Osteoblast (primary cell): Measurements from ENCODE around the gene HERC6. TPM values are rescaled to one million over a fixed set of nuclear protein-coding genes. Genes with fewer than 3 reads are reported as not detected.

Experiments
- DNase-seq: peaks from one replicate; pipeline ENCODE4 v3.0.0; 2011; ENCODE audit warnings: low spot score, mixed read lengths; ENCODE audit not compliant: insufficient read length; ENCODE audit errors: missing footprints
- H2AFZ ChIP-seq: 2 replicates; pipeline ENCODE4 v1.6.0; 2011; ENCODE audit warnings: mild to moderate bottlenecking, low read length
- H3K27ac ChIP-seq: 2 replicates; pipeline ENCODE4 v1.5.1; 2011; ENCODE audit warnings: mild to moderate bottlenecking, low read depth, low read length, moderate library complexity
- H3K27me3 ChIP-seq: 2 replicates; pipeline ENCODE4 v1.6.0; 2012; ENCODE audit warnings: mild to moderate bottlenecking, control low read depth, inconsistent platforms, low read length, moderate library complexity; ENCODE audit not compliant: insufficient read depth
- H3K36me3 ChIP-seq: 2 replicates; pipeline ENCODE4 v1.5.1; 2011; ENCODE audit warnings: mild to moderate bottlenecking, low read length, control low read depth, moderate library complexity; ENCODE audit not compliant: insufficient read depth
- H3K4me1 ChIP-seq: 2 replicates; pipeline ENCODE4 v1.5.1; 2011; ENCODE audit warnings: mild to moderate bottlenecking, low read length, control low read depth, moderate library complexity; ENCODE audit not compliant: insufficient read depth
- H3K4me2 ChIP-seq: 2 replicates; pipeline ENCODE4 v1.6.0; 2011; ENCODE audit warnings: mild to moderate bottlenecking, low read length; ENCODE audit not compliant: insufficient read depth
- H3K4me3 ChIP-seq: fragments of 200-600 bp; sonication (generic); 3 replicates; pipeline ENCODE4 v1.5.1; 2012; ENCODE audit warnings: mild to moderate bottlenecking, low read length, inconsistent platforms; ENCODE audit not compliant: insufficient read depth
- H3K79me2 ChIP-seq: 2 replicates; pipeline ENCODE4 v1.6.0; 2012; ENCODE audit warnings: mild to moderate bottlenecking, low read length, control low read depth, inconsistent platforms; ENCODE audit not compliant: insufficient read depth
- H3K9me3 ChIP-seq: 2 replicates; pipeline ENCODE4 v1.5.1; 2011; ENCODE audit warnings: low read depth, low read length, control low read depth
- H4K20me1 ChIP-seq: 2 replicates; pipeline ENCODE4 v1.6.0; 2012; ENCODE audit warnings: mild to moderate bottlenecking, low read length, control low read depth; ENCODE audit not compliant: insufficient read depth
- CTCF ChIP-seq: IDR thresholded peaks from 2 replicates; pipeline ENCODE4 v1.5.1; 2011; ENCODE audit warnings: mild to moderate bottlenecking, low read depth, low read length, moderate library complexity; ENCODE audit errors: extremely low read depth
- total RNA-seq: library from RNA; depleted of rRNA; stranded (reverse); fragments of >200 nt; gene quantifications from 2 replicates; pipeline ENCODE4 v1.2.3, GENCODE V29; 2012

Gene HERC6
- total RNA-seq, 1 donor = 21.4 TPM

- Histone ChIP-seq H3K79me2 (no peaks in the 10 kb centered on the region), H3K4me2 (no peak overlapping the region), H4K20me1 (no peaks in the 10 kb centered on the region), H3K27me3 (no peaks in the 10 kb centered on the region), H2AFZ (no peak overlapping the region), H3K4me1 (no peaks in the 10 kb centered on the region), H3K27ac (no peak overlapping the region), H3K4me3 (no peak overlapping the region), H3K36me3 (no peaks in the 10 kb centered on the region), H3K9me3 (no peaks in the 10 kb centered on the region)
- no peak for TF ChIP-seq CTCF
- peak; percentile 31 for DNase-seq
Measured at GRCh38 chr4:88398381-88398780, 19.7 kb downstream of the HERC6 start.

GRCh38 chr4:88409206-88409605, 30.6 kb downstream of the HERC6 start:
- no peak overlapping the region for H3K4me3 ChIP-seq

GRCh38 chr4:88409789-88410188, 31.1 kb downstream of the HERC6 start:
- Histone ChIP-seq H3K9me3 (no peaks in the 10 kb centered on the region), H2AFZ (no peak overlapping the region), H3K27ac (no peak overlapping the region), H3K79me2 (no peaks in the 10 kb centered on the region), H3K4me3 (no peak overlapping the region), H4K20me1 (no peaks in the 10 kb centered on the region), H3K36me3 (no peaks in the 10 kb centered on the region), H3K4me1 (no peaks in the 10 kb centered on the region), H3K27me3 (no peaks in the 10 kb centered on the region), H3K4me2 (no peak overlapping the region)
- no peak for DNase-seq
- TF ChIP-seq CTCF = no peak

More at GRCh38 chr4:88409206-88409605, 30.6 kb downstream of the HERC6 start:
- H3K4me1 ChIP-seq = no peaks in the 10 kb centered on the region
- no peaks in the 10 kb centered on the region for H3K79me2 ChIP-seq
- peak; percentile 8 for DNase-seq
- no peaks in the 10 kb centered on the region for H3K36me3 ChIP-seq
- no peak for TF ChIP-seq CTCF
- no peak overlapping the region for H2AFZ ChIP-seq
- no peak overlapping the region for H3K4me2 ChIP-seq
- no peaks in the 10 kb centered on the region for H3K27me3 ChIP-seq
- no peak overlapping the region for H3K27ac ChIP-seq
- no peaks in the 10 kb centered on the region for H3K9me3 ChIP-seq
- no peaks in the 10 kb centered on the region for H4K20me1 ChIP-seq

- H3K4me2 ChIP-seq = no peak overlapping the region
- H3K9me3 ChIP-seq = no peaks in the 10 kb centered on the region
- no peaks in the 10 kb centered on the region for H3K4me1 ChIP-seq
- no peaks in the 10 kb centered on the region for H4K20me1 ChIP-seq
- no peak overlapping the region for H3K4me3 ChIP-seq
- H3K79me2 ChIP-seq = no peaks in the 10 kb centered on the region
- no peaks in the 10 kb centered on the region for H3K27me3 ChIP-seq
- H2AFZ ChIP-seq = no peak overlapping the region
- TF ChIP-seq CTCF = no peak
- peak; percentile 0 for DNase-seq
- H3K27ac ChIP-seq = no peak overlapping the region
- no peaks in the 10 kb centered on the region for H3K36me3 ChIP-seq
Measured at GRCh38 chr4:88411491-88412096, 32.9 kb downstream of the HERC6 start.
